ENCODE measurements around the gene GYG2.

Gene GYG2

DNA sequence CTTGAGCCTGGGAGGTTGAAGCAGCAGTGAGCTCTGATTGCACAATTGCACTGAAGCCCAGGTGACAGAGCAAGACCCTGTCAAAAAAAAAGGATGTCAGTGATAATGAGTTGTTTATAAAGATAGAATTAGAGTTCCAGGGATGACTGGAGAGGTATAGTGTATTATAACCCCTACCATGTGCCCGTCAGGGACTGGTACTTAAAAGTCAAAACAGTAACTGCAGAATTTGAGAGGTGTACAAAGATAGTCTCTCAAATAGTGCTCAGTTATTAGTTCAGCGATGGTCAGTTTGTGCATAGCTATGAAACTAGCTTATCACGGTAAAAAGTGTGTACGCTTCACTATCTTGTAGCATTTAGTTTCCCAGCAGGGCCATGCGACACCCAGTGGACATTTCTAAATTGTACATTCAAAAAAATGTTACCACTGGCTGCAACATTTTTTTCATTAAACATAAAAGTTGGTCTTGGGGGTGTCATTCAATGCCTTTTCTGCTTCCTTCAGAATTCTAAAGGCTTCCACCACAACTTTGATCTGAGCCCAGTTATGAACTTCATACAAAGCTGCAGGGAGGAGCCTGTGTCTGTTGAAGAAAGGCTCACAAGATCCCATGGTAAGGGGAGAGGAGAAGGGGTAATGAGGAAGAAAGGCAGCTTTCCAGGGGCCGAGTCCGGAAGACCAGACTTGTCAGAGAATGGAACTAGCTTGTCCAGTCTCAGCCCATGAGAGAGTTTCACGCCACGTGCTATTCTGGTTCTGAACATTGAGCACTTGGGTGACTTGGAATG lies 9.2 kb upstream of the GYG2 start:
- no peak for DNase-seq

GRCh38 chrX:2820136-2820771 lies 8.5 kb upstream of the GYG2 start:
- no peak for DNase-seq

DNA sequence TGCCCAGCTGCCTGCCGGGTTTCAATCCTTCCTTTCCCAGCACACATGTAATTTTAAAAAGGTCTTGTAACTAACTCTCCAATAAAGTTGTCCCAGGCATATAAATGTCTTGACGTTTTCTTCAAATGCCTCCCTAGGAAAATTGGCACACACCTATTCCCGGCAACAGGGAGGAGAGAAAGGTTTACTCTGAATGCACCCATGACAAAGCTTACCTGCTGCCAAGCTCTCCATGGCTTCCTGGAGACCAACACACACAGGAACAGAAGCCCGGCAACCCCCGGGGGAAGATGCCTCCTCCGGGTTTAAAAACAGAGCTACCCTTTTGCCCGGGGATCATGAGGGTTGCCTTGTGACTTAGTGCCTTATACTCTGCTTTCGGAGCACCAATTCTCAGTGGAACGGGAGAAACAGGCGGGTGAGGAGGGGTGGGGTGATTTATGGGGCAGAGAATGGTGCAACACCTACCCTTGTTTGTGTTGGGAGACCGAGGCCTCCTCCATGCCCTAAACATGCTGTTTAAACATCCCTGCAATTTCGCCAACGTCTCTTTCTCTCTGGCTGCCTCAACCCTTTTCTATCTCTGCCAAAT lies 4.8 kb upstream of the GYG2 start:
- no peak for DNase-seq

GRCh38 chrX:2824886-2825285 lies 3.8 kb upstream of the GYG2 start:
- no peak for DNase-seq

GRCh38 chrX:2828959-2829411 lies 255 bp downstream of the GYG2 start:
- no peak for DNase-seq

- DNase-seq, result no peak
Measured at GRCh38 chrX:2829469-2830246, 928 bp downstream of the GYG2 start.

DNA sequence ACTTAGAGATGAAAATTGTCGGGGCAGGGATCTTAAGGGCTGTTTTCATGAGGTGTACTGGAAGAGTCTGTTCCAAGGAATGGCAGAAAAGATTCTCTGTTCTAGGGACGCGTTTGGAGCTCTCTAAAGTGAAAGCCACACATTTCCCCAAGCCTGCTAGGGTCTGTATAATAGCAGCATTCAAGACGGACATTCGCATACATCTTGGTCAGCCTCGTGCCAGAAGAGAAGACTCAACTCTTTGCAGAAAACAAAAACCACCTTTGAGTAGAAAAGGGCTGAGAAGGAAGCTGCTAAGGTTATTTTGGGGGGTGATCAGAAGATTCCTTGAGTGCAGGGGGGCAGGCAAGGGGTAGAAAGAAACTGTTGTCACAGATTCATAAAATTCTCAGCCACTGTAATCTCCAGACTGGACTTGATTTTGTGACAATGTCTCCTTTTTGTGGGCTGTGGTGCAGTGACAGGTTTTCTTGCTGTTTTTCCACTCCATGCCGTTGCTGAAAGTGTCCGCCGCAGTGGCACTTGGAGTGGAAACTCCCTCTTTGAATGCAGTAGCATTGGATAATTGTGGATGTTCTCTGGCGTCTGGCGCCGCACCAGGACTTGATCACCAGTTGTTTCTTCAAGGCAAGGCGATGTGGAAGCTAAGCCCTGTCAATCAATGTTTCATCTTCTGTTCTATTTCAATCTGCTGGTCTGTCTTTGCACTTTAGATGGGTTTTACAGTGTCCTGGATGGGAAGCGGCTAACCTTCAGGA lies 2.9 kb downstream of the GYG2 start:
- no peak for DNase-seq

DNA sequence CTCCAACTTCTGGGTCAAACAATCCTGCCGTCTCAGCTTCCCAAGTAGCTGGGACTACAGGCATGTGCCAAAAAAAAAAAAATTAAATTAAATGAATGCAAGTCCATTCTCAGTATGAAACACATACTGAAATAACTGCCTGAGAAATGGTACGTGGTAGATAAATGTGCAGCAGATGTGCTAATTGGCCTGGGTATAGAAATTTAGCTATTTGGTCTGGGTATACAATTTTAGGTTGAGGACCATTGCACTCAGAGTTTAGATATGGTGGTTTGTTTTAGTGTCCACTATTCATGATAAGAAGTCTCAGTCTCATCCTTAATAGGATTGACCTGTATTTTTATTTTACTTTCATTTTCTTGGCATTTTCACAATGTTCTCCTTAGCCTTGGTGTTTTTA lies 9.2 kb downstream of the GYG2 start:
- no peak for DNase-seq

- DNase-seq, result no peak
Measured at GRCh38 chrX:2840961-2841360, 12.2 kb downstream of the GYG2 start.

DNA sequence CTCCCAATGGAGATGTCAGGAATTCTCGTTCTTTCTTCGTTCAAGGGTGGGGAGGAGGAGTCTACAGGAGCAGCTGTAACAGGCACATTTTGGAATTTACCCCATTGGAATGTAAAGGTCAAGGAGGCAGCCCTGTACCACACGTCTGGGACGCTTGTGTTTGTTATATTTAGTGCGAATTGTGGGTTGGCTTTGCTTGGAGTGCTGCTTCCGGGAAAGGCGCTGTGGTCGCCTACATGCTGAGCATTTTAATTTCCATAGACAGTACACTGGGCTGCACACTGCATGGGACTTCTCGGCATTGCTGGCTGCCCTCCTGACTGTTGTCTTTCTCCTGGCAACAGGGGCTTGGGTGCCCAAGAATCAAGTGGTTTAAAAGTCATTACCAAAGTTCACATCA lies 12.8 kb downstream of the GYG2 start:
- DNase-seq, result no peak

DNA sequence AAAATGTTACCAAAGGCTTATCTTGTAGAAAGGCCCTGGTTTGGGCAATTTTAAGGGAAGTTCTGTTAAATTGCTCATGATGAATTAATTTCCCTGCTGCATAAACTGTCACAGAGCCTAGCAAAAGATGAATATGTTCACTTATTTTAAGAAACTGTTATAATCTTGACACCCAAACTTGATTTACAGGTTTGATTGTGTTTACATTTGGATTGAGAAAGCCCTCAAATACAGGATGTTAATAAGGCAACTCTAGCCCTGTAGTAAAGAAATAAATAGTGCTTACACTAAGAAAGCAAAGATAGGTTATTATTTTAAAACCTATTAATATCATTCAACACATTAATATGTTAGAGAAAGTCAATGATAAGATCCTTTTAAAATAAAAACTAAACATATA lies 18.3 kb downstream of the GYG2 start:
- DNase-seq, result no peak

GRCh38 chrX:2848871-2849301 lies 20.2 kb downstream of the GYG2 start:
- DNase-seq, result no peak

DNA sequence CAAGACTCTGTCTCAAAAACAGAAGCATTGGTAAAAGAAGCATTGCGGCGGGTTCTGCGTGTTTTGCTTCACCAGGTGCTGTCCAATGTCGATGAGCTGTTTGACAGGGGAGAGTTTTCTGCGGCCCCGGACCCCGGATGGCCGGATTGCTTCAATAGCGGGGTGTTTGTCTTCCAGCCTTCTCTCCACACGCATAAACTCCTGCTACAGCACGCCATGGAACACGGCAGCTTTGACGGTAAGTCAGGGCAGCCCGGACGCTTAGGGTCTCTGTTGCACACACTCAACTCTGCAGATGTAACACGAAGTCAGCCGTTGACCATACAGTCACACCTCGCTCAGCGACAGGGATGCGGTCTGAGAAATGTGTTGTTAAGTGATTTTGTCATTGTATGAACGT lies 26.2 kb downstream of the GYG2 start:
- no peak for DNase-seq

GRCh38 chrX:2855761-2856160 lies 27.0 kb downstream of the GYG2 start:
- DNase-seq, result no peak

DNA sequence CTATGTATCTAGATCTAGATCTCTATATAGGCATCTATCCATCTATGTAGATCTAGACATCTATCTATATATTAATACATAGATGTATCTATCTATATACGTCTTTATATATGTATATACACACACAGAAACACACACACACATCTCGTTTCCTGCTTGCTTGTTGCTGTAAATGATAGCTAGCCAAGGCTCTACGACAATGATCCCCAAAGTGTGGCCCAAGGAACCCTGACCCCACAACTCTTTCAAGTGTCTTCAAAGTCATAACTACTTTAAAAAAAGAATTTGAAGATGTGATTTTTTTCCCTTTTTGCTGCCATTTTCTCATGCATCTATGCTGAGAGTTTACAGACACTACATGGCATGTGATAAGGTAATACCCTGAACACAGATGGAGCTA lies 28.8 kb downstream of the GYG2 start:
- DNase-seq, result no peak

- DNase-seq, result no peak
Measured at GRCh38 chrX:2859197-2859797, 30.6 kb downstream of the GYG2 start.

GRCh38 chrX:2862404-2862803 lies 33.7 kb downstream of the GYG2 start:
- DNase-seq, result no peak

DNA sequence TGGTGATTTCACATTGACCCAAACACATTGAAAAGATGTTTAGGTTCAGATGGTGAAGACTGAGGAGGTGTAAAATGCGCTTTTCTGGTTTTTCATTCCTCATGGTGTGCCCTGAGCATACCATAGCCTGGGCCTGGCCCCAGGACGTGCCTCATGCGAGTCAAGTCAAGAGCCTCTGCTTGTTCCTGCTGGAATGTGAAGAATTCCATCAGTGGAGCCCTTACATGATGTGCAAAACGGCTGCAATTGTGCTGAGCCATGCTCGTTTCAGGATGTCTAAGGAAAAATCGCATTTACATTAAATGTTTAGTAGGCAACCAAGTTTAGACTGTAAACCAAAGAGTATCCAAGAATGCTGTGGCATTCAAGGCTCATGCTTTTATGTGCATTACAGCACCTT lies 34.9 kb downstream of the GYG2 start:
- no peak for DNase-seq

DNA sequence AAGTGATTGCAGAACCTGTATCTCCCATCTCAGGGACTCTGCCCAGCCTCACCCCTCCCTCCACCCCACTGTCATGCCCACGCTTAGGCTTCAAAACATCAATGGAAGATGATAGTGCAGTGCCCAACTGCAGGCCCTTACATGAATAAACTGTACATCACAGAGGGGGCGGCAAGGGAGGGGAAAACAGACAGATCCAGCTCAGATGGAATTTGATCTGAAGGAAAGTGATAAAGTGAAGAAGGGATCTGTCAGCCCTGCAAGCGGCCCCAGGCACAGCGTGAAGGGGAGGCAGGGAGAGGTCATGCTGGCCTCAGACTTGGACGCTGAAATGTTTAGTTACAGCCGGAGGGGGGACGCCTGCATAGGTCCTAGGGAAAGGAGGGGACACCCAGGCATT lies 38.5 kb downstream of the GYG2 start:
- no peak for DNase-seq

DNA sequence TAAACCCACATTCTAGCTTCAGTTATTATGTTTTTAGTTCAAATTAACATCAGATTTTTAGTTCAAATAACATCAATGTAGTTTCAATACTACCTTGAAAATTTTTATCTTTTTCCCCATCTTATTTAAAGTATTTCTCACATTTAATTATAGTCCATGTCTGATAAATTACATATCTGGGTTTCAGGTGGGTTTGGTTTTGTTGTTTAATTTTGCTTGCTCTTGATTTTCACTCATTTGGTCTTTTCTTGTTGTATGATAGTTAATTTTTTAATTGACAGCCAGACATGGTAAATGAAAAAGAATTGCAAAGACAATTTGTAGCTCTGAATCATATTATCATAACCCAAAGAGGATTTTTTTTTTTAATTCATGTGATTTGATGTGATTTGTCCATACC lies 41.9 kb downstream of the GYG2 start:
- DNase-seq, result no peak

- no peak for DNase-seq
Measured at GRCh38 chrX:2871831-2872230, 43.1 kb downstream of the GYG2 start.

- no peak for DNase-seq
Measured at GRCh38 chrX:2872671-2873277, 44.0 kb downstream of the GYG2 start.

Measured in NCI-H2107 (cell line).